Stimulated activated CD4-positive, alpha-beta T cell treated with anti-CD3 and anti-CD28 coated beads, Interleukin-1b, Interleukin-23, amount 100 ng/mL, for 48 hours (primary cell): Measurements from ENCODE around the gene ADAMTSL1.

Experiments
- DNase-seq: peaks from one replicate; pipeline ENCODE4 v3.0.0-alpha.2; 2020

ADAMTSL1 gene

DNA sequence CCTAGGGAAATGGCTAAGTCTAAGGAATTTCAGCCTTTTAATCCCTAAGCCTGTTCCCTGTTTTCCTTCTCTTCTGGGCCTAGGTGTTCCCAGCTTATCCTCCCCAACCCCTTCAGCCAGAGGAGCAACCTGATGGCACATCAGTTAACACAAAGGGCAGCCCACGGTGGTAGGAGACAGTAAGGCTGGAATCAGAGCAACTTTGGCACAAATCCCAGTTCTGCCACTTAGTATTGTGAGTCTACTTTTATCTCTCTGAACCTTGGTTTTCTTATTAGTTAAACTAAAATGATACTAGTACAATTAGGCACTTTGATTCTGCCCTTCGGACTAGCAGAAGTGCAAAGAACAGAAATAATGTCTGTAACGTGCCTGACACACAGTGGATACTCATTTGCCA, 312.2 kb downstream of the ADAMTSL1 start:
- no peak for DNase-seq

DNA sequence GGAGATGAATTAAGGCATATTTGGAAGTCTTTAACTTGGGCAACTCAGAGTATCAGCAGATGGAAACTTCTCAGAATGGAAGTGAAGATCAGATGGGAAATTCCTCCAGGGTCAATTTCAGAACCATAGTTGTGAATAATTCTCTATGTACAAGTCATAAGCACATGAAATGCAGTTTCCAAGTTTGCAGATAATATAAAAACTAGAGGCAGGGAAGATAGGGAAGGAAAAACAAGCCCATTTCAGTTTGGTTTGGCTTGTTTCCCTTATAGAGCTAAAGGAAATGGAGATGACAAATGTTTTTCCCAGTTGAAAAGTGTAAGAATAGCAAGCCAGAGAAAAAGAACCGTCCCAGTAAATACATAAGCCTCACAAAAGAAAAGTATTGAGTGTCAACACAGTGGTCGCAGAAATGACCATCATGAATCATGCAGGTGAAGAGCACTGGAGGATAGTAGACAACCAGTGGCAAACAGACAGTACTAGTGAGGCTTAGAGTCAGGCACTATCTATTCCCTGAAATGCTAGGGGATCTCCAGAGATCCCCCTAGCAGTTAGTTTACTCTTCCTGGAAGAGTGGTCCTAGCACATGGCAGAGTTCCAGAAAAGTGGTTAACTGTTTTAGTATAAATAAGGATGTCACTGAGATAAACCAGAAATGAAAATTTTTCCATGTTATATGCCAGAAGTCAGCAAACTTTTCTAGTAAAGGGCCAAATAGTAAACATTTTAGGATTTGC, 313.1 kb downstream of the ADAMTSL1 start:
- no peak for DNase-seq

DNA sequence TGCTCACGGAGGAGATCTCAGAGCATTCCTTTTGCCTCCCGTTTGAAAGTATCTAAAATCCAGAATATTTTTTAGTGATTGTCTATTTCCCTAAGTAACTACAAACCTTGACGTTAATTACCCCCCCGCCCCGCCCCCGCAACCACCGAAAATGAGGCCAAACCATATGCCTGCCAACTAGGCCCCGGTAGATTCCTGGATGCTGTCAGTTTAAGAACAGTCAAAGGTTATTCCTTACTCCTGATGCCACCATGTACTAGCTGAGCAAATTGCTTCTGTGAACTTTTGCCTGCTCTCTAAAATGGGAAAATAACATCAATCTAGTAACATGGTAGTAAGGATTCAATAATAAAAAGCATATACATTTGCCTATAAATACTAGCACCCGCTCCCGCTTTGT, 314.3 kb downstream of the ADAMTSL1 start:
- DNase-seq, result no peak

DNA sequence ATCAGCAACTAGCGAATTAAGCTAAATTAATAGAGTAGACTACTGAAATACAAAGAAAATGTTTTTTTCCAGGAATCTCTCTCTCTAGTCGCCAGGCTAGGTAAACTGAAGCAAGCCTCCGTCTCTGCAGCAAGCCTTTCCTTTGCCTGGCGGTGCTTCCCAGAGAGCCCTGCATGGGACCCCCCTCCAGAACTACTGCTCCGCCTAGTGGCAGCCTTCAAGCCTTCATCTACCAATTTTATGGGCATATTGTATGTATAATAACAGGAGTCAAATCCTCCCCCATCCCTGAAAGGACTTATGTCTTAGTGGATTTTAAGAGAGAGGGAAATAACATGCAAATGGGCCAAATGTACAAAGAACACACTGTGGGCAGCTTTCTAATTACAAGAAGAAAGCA, 317.1 kb downstream of the ADAMTSL1 start:
- no peak for DNase-seq

DNA sequence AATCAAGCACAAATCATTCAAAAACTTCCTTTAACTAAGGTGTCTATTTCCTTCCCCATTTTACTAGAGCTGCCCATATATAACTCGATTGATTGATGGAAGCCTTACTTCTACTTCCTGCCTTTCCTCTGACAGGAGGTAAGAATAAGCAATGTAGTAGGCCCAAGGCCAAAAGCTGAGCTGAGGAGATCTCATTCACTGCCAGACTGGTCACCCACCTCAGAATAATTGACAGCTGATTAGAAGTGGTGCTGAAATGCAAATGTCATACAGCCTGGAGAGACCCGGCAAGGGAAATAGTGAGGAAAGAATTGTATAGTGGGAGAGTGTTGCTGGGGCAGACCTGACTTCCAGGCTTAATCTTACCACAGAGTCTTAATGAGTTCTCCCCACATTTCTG, 319.2 kb downstream of the ADAMTSL1 start:
- DNase-seq, result no peak

DNA sequence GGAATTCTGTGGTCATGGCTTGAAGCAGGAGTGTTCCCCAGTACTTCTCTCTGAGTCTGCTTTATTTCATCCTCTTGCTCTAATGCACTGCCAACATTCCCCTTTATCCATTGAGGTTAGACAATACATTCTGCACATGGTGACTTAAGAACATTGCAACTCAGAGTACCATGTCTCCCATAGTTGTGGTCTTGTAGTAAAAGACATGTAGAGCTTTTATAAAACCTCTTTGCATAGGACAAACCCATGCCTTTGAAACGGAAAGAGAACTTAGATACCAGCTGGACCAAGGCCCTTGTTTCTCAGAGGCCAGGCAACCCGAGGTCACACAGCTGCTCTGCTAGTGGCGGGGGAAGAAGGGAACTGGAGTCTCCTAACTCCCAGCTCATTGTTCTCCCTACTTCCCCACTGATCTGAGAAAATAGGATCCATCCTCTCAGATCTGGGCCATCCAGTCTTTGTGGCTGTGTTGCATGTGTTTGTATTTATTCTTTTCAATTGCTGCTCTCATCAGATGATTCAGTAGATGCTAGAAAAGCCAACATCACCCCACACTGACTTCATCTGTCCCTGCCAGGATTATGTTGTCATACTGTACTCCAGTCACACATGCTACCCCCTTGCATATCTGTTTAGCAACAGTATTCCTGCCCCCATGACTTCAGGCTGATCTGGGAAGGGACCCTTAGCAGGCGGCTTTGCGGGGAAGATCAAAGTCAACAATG, 322.2 kb downstream of the ADAMTSL1 start:
- DNase-seq, result no peak

DNA sequence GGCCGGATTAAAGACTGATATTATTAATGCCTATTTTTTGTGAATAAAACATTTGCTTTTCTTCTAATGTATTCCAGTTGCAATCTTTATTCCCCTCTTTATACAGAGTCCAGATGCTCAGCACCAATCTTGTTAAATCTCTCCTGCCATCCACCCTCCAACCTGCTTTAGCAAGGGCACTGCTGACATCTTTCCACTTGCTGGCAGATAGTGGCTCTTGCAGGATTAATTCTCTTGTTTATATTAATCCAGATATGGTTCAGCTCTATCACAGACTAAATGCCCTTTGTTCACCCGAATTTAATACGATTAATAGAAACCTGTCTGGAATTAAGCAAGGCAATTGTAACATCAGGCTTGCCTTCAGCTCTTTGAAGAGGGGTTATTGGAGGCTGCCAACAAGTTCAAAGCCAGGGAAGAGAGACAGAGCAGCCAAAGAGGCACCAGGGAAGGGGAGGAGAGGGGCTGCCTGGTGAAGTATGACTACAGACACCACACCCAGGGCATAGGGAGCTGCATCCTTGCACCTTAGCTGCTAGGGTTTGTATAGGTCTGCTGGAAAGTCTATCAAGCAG, 322.8 kb downstream of the ADAMTSL1 start:
- no peak for DNase-seq

DNA sequence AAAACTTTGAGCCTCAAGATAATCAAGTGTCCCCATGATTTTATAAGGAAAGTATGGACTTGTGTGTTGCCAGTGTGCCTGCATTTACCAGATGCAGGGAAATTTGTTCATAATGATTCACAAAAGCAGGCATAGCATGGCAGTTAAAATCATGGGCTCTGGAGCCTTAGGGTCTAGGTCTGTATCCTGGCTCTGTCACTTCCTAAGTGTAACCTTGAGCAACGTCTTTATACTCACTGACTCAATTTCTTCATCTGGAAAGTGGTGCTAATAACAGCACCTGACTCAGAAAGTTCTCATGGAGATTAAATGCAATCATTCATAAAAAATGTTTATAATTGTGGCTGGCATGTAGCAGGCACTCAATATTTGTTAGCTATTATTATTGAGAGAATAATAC, 324.2 kb downstream of the ADAMTSL1 start:
- no peak for DNase-seq

DNA sequence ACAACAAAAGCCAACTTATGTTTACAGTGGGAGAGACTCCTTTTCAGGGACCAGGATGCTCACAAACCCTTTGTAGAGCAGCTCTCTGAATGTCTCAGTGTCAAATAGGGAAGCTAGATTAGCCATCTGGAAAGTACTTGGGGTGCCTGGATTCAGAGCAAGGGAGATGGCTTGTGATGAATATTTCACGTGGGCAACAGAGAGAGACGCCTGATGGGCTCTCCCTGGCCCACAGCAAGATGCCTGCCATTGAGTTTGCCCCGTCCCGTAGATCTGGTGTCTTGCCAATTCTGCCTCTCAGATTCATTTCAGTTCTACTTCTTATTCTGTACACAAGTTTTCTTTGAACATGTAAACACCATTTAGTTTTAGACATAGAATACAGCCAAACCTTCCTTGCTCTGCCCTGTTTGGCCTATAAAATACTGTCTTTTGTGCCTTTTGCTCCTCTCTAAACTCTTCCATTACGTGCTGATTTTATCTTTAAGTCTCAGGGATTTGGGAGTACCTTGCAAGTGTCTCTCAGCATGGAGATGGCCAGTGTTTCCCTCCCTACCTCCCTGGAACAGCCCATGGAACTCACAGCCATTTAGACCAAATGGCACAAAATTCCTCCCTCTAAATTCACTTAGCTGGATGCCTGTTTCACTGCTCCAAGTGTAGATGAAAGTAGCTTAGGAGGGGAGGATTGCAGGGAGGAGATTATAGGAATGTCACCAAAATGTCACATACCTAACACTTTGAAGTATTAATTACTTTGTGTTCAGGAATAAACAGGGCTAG, 324.7 kb downstream of the ADAMTSL1 start:
- no peak for DNase-seq

DNA sequence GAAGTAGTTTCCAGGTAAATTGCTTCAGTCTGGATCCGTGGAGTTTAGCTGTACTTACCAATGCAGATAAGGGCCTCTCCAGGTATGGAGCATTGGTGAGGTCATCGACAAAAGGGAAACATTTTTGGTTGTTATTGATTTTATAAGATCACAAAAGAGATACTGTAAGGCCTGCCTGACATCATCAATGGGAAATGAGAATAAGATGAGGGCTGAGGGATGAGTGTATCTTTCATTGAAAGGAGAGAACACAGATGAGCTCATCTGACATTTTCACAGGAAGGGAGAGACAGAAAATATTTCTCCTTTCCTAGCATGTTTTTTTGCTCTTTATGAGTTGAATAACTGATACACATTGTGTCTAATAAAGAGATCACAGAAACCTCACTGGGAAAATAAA, 325.5 kb downstream of the ADAMTSL1 start:
- no peak for DNase-seq

DNA sequence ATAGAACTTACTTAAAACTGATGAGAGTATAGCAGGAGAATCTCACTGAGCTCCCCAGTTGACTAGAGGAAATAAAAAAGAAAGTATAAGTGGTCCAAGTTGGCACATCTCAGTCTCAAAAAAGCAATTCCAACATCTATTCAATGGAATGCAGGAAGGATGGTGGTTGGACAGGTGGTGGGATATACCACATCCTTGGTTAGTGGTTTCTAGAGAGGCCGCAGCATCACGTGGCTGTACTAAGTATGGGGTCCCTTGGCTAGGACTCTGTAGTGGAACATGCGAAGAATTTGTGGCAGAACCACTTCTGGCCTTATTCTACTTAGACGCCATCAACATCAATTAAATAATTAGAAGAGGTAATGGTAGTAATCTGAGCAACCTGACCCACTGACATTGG, 326.6 kb downstream of the ADAMTSL1 start:
- DNase-seq, result no peak

DNA sequence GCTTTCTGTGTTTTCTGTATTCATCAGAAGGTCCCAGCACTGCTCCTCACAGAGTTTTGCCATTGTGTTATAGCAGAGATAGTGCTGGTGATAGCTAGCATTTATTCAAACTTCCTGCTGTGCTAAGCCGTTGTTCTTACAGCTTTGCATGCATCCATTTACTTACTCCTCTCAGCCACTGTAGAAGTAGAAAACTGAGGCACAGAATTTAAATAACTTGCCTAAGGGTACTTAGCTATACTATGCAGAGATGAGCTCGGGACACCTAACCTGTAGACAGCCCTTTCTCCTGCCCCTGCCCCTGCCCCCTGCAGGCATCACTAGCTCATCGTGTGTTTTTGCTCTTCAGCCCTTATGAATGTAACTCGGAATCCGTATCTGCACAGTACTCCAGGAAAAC, 331.4 kb downstream of the ADAMTSL1 start:
- DNase-seq, result no peak

DNA sequence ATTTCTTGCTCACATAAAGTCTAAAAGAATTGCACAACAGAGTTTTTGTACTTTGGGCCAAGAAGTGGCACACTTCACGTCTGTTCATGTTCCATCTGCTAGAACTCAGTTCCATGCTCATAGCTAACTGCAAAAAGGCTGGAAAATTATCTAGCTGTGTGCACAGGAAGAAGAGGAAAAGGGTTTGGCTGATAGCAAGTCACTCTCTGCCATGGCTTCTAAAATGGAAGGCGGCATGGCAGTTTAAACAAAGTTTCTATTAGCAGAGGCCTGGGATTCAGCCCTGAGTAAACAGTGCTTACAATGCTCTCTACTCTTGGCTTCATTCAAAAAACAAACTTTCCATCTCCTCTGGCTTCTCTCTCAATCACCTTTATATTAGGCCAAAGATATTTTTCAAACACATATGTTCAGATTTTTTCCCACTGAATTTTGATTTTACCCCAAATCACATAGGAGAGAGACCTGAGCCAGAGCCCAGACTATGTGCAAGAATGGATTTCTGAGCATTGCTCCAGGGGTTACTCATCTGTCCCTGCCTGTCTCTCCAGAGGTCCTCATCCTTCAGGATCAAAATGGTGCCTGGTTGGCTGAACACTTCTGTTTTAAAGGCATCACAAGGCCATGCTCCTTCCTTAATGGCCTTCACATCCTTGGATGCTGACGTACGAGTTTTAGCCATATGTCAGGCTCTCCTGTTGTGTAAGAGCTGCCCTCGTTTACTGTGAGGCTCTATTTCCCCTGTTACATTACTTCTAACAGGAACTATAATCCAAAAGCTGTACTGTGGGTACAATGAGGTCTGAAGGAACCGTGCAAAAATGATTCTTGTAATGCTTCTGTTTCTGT, 332.5 kb downstream of the ADAMTSL1 start:
- DNase-seq, result no peak

DNA sequence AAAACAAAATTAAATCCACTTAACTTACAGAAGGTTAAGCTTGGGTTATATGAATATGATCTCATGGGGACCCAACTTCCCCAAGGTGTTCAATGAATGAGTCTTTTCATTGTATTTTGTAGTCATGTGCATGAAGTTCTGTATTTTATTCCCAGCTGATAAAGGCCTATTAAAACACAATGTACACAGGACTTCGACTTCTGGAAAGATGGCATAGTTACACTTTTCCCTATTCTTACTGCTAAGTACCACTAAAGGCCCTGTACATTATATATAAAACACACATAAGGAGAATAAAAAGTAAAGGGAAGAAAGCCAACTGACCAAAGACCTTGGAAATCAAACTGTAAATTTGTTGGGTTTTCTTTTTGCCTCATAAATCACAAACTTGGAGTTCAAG, 336.6 kb downstream of the ADAMTSL1 start:
- no peak for DNase-seq

DNA sequence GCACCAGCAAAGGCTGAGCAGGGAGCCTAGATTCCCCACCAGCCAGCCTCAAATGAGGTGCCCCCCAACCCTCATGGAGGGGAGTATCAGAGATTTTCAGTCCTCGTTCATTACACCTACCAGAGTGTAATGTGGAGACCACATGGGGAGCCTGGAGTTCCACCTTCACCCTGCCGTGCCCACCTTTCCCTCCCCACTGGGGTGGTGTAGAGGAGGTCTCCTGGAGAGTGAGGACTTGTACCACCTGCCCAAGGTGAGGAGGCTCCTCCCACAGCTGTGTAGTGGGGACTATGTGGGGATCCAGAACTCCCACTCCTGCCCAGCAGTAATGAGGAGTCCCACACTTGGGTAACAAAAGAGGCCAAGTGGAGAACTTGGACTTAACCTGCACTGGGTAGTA, 337.2 kb downstream of the ADAMTSL1 start:
- DNase-seq, result no peak

DNA sequence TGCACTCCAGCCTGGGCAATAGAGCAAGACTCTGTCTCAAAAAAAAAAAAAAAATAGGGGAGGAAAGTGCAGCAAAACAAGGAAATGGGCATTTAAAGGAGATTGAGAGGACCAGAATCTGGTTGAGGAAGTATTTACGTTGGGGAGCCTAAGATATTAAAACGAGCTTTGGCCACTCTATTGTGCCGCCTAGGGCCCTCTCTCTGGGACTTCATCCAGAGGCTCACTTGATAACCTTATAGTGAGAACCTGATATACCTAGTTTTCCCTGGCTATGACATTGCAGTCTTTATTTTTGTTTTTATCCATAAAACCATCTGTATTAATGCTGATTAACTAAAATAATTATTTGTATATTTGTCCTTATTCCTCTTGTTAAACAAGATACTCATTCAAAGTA, 345.5 kb downstream of the ADAMTSL1 start:
- DNase-seq, result no peak

DNA sequence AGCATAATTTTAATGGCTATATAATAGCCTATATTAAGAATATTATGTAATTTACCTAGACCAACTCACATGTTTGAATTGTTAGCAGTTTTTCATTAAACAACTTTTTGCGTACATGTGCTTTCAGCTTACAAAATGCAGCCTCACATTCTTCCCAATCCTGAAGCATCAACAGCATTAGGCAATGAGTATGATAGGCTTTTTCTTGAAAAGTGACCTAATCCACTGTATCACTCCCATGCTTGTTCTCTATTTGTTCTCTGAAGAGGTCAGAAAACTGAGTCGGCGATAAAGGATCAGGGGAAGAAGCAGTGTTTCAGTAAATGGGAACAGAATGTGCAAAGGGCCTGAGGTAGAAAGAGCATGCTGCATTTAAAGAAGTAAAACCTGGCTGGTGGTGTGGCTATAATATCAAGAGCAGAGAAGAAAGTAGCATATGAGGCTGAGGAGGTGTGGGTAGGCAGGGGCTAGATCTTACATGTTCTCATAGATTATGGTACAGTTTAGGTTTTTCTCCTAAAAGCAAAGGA, 346.7 kb downstream of the ADAMTSL1 start:
- no peak for DNase-seq

DNA sequence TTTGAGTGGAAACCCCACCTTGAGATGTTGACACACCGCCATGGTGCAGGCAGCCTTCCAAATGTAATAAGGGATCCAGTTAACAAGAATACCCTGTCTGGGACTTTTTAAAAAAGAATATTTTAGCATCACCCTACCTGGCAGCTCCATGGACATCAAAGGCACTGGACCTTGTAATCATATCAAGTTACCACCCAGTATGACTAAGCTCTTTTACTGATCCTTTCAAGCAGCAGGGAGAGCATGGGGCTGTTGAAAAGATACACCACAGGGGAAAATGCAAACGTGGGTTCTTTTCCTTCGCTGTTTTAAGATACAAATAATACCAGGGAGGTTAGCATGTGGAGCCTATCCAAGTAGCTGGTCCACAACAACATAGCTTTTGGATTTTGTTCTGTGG, 347.8 kb downstream of the ADAMTSL1 start:
- no peak for DNase-seq

DNA sequence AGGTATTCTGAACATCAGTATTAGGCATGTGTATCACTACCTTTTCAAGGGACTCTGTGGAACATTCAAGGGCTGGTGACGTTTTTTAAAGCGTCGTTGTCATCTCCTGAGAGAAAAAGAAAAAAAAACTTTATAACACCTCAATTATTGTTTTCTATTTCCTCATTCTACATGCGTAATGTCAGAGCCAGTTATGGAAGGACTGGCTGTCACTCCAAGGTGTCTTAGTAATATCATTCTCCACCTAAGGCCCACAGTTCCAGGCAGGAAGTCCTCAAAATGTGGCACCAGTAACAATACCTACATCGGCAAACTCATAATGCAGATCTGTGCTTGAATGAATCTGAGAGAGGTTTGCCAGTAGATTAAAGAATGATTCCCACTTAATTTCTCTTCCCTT, 348.9 kb downstream of the ADAMTSL1 start:
- DNase-seq, result no peak

DNA sequence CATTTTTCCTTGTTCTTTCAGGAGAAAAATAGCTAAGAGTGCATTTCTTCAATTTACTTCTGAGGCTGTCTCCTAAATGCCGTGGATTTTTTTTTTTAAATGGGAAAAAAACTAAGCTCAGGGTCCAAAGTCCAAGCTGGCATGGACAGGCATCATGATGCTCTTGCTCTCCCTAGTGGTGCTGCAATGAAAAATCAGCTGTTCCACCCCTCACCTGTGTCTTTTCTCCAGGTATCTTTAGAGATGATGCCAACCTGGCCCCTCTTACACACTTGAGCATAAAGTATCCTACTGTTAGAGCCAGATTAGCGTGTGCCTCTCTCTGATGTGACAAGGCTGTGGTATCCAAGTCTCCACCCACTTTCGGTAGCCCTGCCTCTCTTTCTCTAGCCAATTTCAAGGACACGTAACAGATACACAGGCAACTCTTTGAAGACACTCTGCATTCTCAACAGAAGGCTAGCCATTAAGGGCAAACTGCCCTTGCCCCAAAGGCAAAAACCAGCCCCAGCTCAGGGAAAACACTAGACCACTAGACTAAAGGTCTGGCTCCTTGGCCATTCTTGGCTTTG, 350.2 kb downstream of the ADAMTSL1 start:
- DNase-seq, result no peak

DNA sequence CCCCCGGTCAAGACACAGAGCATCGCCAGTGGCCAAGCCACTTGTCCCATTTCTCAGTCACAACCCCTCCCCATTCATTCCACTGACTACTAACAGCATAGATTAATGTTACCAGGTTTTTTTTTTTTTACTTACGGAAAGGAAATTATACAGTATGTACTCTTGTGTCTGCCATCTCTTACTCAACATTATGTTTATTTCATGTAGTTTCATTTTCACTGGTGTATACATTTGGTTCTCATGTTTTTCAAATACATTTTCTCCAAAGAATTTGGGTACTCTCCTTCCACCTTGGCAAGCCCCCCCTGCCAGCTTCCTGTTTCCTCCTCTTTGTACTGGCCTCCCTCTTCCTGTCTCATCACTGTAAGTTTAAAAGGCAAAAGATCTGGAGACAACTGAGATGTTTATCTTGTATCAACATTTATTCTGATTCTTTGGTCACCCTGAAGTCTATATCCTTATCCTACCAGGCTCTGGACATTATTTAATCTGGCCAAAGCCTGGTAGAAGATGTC, 351.8 kb downstream of the ADAMTSL1 start:
- DNase-seq, result no peak

DNA sequence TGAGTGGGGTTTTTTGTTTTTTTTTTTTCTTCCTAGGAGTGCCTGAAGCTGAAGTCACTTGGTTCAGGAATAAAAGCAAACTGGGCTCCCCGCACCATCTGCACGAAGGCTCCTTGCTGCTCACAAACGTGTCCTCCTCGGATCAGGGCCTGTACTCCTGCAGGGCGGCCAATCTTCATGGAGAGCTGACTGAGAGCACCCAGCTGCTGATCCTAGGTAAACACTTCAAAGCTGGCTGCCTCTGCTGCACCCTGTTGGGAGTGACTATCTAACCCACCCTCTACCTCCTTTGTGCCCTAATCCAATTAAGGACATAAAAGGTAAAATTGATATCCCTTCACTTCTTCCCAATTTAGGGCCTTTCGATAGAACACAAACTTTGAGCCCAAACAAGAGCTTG, 352.3 kb downstream of the ADAMTSL1 start:
- no peak for DNase-seq
